IMR-90 (cell line): ENCODE data around the gene TNNI3K. TPM values are rescaled to one million over a fixed set of nuclear protein-coding genes. Genes with fewer than 3 reads are reported as not detected.

Source experiments
- ATAC-seq: fragments of 200-7000 bp; cut with Tn5 transposase; 2 replicates; pipeline ENCODE4 v1.9.1; 2020; ENCODE audit warnings: low read depth, mild to moderate bottlenecking, moderate library complexity
- BruUV-seq: library from RNA; stranded (reverse); fragments of 400-500 nt; replicated peaks from 2 replicates; lab custom pipeline; 2021; lab: Mats Ljungman, UMichigan
- CTCF ChIA-PET: fragments of 300-600 bp; formaldehyde crosslinking; extraction: SDS; loops from one replicate; lab custom pipeline; 2021; ENCODE audit warnings: antibody characterized with exemption; lab: Yijun Ruan, JAX
- POLR2A ChIA-PET: fragments of 300-600 bp; sonication (Branson Sonifier 250); formaldehyde crosslinking; loops from one replicate; lab custom pipeline; 2022; ENCODE audit warnings: antibody characterized with exemption; ENCODE audit not compliant: unreplicated experiment; lab: Charles Lee
- DNase-seq: peaks from one replicate; pipeline ENCODE4 v3.0.0; 2013
- H2AFZ ChIP-seq: replicated peaks from 2 replicates; pipeline ENCODE3; 2013; ENCODE audit warnings: low read length, mild to moderate bottlenecking; ENCODE audit not compliant: poor library complexity
- H2AK5ac ChIP-seq: 2 replicates; pipeline ENCODE4 v1.6.1; 2013; ENCODE audit warnings: low read depth, low read length, inconsistent platforms
- H2AK9ac ChIP-seq: replicated peaks from 2 replicates; pipeline ENCODE3; 2013; ENCODE audit warnings: mild to moderate bottlenecking, low read depth, low read length, moderate library complexity; ENCODE audit not compliant: poor library complexity
- H2BK120ac ChIP-seq: 2 replicates; pipeline ENCODE4 v1.6.1; 2013; ENCODE audit warnings: low read depth, low read length, inconsistent platforms
- H2BK15ac ChIP-seq: 3 replicates; pipeline ENCODE4 v1.6.1; 2013; ENCODE audit warnings: low read depth, low read length, inconsistent platforms
- H2BK20ac ChIP-seq: 2 replicates; pipeline ENCODE4 v1.6.1; 2013; ENCODE audit warnings: low read depth, mild to moderate bottlenecking, inconsistent platforms, low read length, moderate library complexity
- H2BK5ac ChIP-seq: 2 replicates; pipeline ENCODE4 v1.6.1; 2013; ENCODE audit warnings: mild to moderate bottlenecking, low read depth, low read length, inconsistent platforms; ENCODE audit not compliant: poor library complexity, severe bottlenecking
- H3K14ac ChIP-seq: replicated peaks from 2 replicates; pipeline ENCODE4 v1.6.1; 2013; ENCODE audit warnings: low read depth, low read length, inconsistent platforms
- H3K18ac ChIP-seq: 2 replicates; pipeline ENCODE4 v1.6.1; 2013; ENCODE audit warnings: low read depth, low read length, control low read depth
- H3K23ac ChIP-seq: 2 replicates; pipeline ENCODE4 v1.6.1; 2013; ENCODE audit warnings: low read depth, low read length, inconsistent platforms
- H3K27ac ChIP-seq: 2 replicates; pipeline ENCODE4 v1.5.1; 2013; ENCODE audit warnings: mild to moderate bottlenecking, control low read depth, low read length; ENCODE audit not compliant: insufficient read depth
- H3K27me3 ChIP-seq: 2 replicates; pipeline ENCODE4 v1.6.1; 2013; ENCODE audit warnings: low read length; ENCODE audit not compliant: control insufficient read depth, insufficient read depth
- H3K36me3 ChIP-seq: 2 replicates; pipeline ENCODE4 v1.6.1; 2013; ENCODE audit warnings: low read length, mixed read lengths; ENCODE audit not compliant: control insufficient read depth, insufficient read depth
- H3K4ac ChIP-seq: 2 replicates; pipeline ENCODE4 v1.6.1; 2013; ENCODE audit warnings: low read depth, low read length, inconsistent platforms
- H3K4me1 ChIP-seq: 2 replicates; pipeline ENCODE4 v1.6.1; 2013; ENCODE audit warnings: low read length, mixed read lengths; ENCODE audit not compliant: control insufficient read depth, insufficient read depth
- H3K4me2 ChIP-seq: 2 replicates; pipeline ENCODE4 v1.6.1; 2013; ENCODE audit warnings: low read depth, mild to moderate bottlenecking, control low read depth, low read length, moderate library complexity
- H3K4me3 ChIP-seq: 2 replicates; pipeline ENCODE4 v1.5.1; 2013; ENCODE audit warnings: low read depth, mild to moderate bottlenecking, control low read depth, low read length, moderate library complexity; ENCODE audit not compliant: insufficient read depth
- H3K56ac ChIP-seq: 2 replicates; pipeline ENCODE4 v1.6.1; 2013; ENCODE audit warnings: low read length, inconsistent platforms; ENCODE audit not compliant: insufficient read depth; ENCODE audit errors: extremely low read depth
- H3K79me1 ChIP-seq, 2 experiments: 2 replicates each; pipeline ENCODE4 v1.6.1; 2013; ENCODE audit warnings: low read length in 2 of 2, inconsistent platforms in 1 of 2, low read depth in 1 of 2
- H3K9ac ChIP-seq: 2 replicates; pipeline ENCODE4 v1.6.1; 2013; ENCODE audit warnings: low read depth, low read length, control low read depth
- H3K9me1 ChIP-seq: 2 replicates; pipeline ENCODE4 v1.6.1; 2013; ENCODE audit warnings: low read length, inconsistent platforms; ENCODE audit not compliant: insufficient read depth
- H3K9me3 ChIP-seq: 2 replicates; pipeline ENCODE4 v1.6.1; 2013; ENCODE audit warnings: low read length; ENCODE audit not compliant: control insufficient read depth, insufficient read depth
- H4K20me1 ChIP-seq: 2 replicates; pipeline ENCODE4 v1.6.1; 2013; ENCODE audit warnings: low read length, inconsistent platforms; ENCODE audit not compliant: insufficient read depth
- H4K5ac ChIP-seq: 2 replicates; pipeline ENCODE4 v1.6.1; 2013; ENCODE audit warnings: mild to moderate bottlenecking, low read depth, low read length, control low read depth
- H4K8ac ChIP-seq, 2 experiments: 2 replicates each; pipeline ENCODE4 v1.6.1; 2013; ENCODE audit warnings: low read depth in 2 of 2, low read length in 2 of 2, control low read depth in 1 of 2, inconsistent platforms in 1 of 2
- H4K91ac ChIP-seq: 2 replicates; pipeline ENCODE4 v1.6.1; 2013; ENCODE audit warnings: low read depth, low read length, inconsistent platforms; ENCODE audit not compliant: insufficient read depth
- POLR2A ChIP-seq: IDR thresholded peaks from 2 replicates; pipeline ENCODE4 v1.6.1; 2012; ENCODE audit warnings: mild to moderate bottlenecking, low read depth, low read length
- WGBS, 2 experiments: methylation state at CpG; one replicate each; pipeline versions ENCODE4 v1.1.5 to v1.1.7; 2013; ENCODE audit warnings: missing lambda C conversion rate in 2 of 2; ENCODE audit not compliant: insufficient read length in 1 of 2; ENCODE audit errors: extremely low coverage in 2 of 2; 5-methylcytosine and 5-hydroxymethylcytosine counted together
- dilution Hi-C: fragments of 300-500 bp; cut with HindIII; formaldehyde crosslinking; loops from one replicate; pipeline ENCODE4 v1.14.3; 2018; ENCODE audit warnings: low sequenced_read_pairs; ENCODE audit not compliant: unreplicated experiment
- in situ Hi-C: fragments of 300-500 bp; cut with MboI; formaldehyde crosslinking; loops from 3 replicates; pipeline ENCODE4 v1.14.3; 2019; ENCODE audit warnings: low sequenced_read_pairs, inconsistent platforms, mixed read lengths
- intact Hi-C: fragments of 100-400 bp; cut with micrococcal nuclease; formaldehyde crosslinking; loops from 2 replicates; pipeline ENCODE4 v1.10.0; 2022
- polyA plus RNA-seq, 3 experiments: library from polyadenylated mRNA; depleted of rRNA; stranded (reverse); fragments of >200 nt; gene quantifications; 2 replicates each; pipeline ENCODE4 v1.2.3, GENCODE V29; 2012; ENCODE audit warnings: low replicate concordance in 1 of 3
- total RNA-seq: library from RNA; depleted of rRNA; stranded (reverse); fragments of >200 nt; gene quantifications from 2 replicates; pipeline ENCODE4 v1.2.3, GENCODE V29; 2012

Gene TNNI3K
- total and polyA plus RNA-seq, 2 of the 4 experiments (the other 2 are of a cell fraction) = 0.90 to 1.3 TPM

- H3K36me3 ChIP-seq = no peaks in the 10 kb centered on the region
- no peak overlapping the region for H3K9ac ChIP-seq
- intact Hi-C loops (no loop called here), in situ Hi-C loops (no loop called here), dilution Hi-C loops (no loop called here)
- H4K20me1 ChIP-seq = no peaks in the 10 kb centered on the region
- ChIA-PET CTCF (no interaction called here), POLR2A (no interaction called here)
- H3K14ac ChIP-seq = no peak overlapping the region
- no peaks in the 10 kb centered on the region for H3K9me1 ChIP-seq
- H3K27ac ChIP-seq = no peak overlapping the region
- H3K27me3 ChIP-seq = no peaks in the 10 kb centered on the region
- H3K9me3 ChIP-seq = no peaks in the 10 kb centered on the region
- DNase-seq = no peak
- H2BK120ac ChIP-seq = no peak overlapping the region
- H2BK20ac ChIP-seq = no peak overlapping the region
- H2AK9ac ChIP-seq = no peak overlapping the region
- no peak overlapping the region for H3K4me2 ChIP-seq
- no peak overlapping the region for H3K4me3 ChIP-seq
- H2BK15ac ChIP-seq = no peak overlapping the region
- BruUV-seq = no TSS peak
- H3K4me1 ChIP-seq = no peaks in the 10 kb centered on the region
- H2BK5ac ChIP-seq = no peak overlapping the region
- TF ChIP-seq POLR2A = no peak
- H4K5ac ChIP-seq = no peak overlapping the region
- no peak overlapping the region for H3K4ac ChIP-seq
- no peak overlapping the region for H3K56ac ChIP-seq
- H2AFZ ChIP-seq = no peak overlapping the region
- no peak overlapping the region for H3K23ac ChIP-seq
- ATAC-seq = no peak
- H3K79me1 ChIP-seq = no peaks in the 10 kb centered on the region
- no CpG with 5 or more reads among the region's 1 CpG for WGBS, 2 experiments
- no peak overlapping the region for H3K18ac ChIP-seq
- no peak overlapping the region for H2AK5ac ChIP-seq
- no peak overlapping the region for H4K8ac ChIP-seq
- no peak overlapping the region for H4K91ac ChIP-seq
These were observed 250.8 kb downstream of the TNNI3K start for GRCh38 chr1:74486036-74486435.
